Fibroblast of villous mesenchyme (primary cell): ENCODE measurements around the gene CDIP1. TPM values are rescaled to one million over a fixed set of nuclear protein-coding genes. Genes with fewer than 3 reads are reported as not detected.

Experiments used
- DNase-seq: peaks from one replicate; pipeline ENCODE4 v3.0.0-alpha.2; 2010; ENCODE audit warnings: low read depth
- H3K4me3 ChIP-seq: 2 replicates; pipeline ENCODE4 v1.5.1; 2011; ENCODE audit warnings: low read depth, mild to moderate bottlenecking, low read length
- total RNA-seq: library from RNA; depleted of rRNA; stranded (reverse); fragments of >200 nt; gene quantifications from 2 replicates; pipeline ENCODE4 v1.2.3, GENCODE V29; 2012
- TF ChIP-seq, protein P1 (sequence below): IDR thresholded peaks from 2 replicates; pipeline ENCODE4 v1.5.1; 2012; ENCODE audit warnings: low read depth, mild to moderate bottlenecking, low read length; ENCODE audit not compliant: insufficient read depth

Gene CDIP1
- total RNA-seq, 1 donor: 16.8 TPM

DNA sequence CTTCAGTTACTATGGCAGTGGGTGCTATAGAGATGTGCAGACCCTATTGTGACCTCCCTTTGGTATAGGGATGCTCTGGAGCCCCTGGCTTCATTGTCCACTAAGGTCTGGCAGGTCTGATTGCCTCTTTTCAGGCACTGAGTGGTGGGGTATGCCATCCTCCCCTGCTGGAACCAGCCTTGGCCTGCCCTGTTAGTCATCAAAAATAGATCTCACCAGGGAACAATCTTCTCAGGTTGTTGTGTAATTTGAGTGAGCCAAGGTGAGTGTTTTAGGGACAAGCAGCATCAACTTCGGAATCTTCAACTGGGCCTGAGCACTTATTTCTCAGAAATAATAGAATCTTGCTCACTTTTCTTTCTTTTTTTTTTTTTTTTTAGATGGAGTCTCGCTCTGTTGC lies 42.8 kb downstream of the CDIP1 start:
- no peak for DNase-seq

DNA sequence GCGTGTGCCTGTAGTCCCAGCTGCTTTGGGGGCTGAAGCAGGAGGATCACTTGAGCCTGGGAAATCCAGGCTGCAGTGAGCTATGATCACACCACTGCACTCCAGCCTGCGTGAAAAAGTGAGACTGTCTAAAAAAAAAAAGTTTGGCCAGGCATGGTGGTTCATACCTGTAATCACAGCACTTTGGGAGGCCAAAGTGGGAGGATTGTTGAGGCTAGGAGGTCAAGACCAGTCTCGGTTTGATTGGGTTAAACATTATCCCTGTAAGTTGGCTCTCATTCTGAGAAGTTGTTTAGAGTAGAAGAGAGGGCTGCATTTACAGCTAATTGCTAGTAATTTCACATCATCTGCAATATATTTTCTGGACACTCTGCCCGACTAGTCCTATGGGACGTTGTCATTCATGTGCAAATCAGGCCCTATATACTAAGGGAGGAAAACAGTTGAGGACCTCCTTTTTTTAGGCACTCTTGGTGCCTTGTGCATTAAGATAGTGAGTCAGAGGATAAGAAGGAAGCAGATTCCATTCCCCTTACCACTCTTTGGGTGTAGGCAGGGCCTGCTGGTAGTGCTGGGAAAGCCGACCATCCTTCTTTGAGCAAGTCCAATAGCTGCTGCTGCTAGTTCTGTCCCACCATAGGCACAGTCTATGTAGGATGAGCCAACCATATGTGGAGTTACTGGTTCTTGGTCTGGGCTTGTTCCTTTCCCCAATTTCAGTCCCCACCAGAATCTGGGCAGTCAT lies 43.7 kb downstream of the CDIP1 start:
- H3K4me3 ChIP-seq: no peak overlapping the region
- TF ChIP-seq, protein P1, sequence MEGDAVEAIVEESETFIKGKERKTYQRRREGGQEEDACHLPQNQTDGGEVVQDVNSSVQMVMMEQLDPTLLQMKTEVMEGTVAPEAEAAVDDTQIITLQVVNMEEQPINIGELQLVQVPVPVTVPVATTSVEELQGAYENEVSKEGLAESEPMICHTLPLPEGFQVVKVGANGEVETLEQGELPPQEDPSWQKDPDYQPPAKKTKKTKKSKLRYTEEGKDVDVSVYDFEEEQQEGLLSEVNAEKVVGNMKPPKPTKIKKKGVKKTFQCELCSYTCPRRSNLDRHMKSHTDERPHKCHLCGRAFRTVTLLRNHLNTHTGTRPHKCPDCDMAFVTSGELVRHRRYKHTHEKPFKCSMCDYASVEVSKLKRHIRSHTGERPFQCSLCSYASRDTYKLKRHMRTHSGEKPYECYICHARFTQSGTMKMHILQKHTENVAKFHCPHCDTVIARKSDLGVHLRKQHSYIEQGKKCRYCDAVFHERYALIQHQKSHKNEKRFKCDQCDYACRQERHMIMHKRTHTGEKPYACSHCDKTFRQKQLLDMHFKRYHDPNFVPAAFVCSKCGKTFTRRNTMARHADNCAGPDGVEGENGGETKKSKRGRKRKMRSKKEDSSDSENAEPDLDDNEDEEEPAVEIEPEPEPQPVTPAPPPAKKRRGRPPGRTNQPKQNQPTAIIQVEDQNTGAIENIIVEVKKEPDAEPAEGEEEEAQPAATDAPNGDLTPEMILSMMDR: no peak
- peak; percentile 66 for DNase-seq

More for the DNA sequence above, 42.8 kb downstream of the CDIP1 start:
- TF ChIP-seq, protein P1: no peak
- no peak overlapping the region for H3K4me3 ChIP-seq

DNA sequence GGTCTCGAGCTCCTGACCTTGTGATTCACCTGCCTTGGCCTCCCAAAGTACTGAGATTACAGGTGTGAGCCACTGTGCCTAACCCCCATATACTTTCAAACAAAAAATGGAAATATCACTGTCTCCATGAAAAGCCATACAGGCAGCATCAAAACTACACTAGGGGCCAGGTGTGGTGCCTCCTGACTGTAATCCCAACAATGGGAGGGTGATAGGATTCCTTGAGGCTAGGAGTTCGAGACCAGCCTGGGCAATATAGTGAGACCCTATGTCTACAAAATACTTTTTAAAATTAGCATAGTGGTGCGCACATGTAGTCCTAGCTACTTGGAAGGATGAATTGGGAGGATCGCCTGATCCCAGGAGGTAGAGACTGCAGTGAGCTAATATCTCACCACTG lies 46.7 kb downstream of the CDIP1 start:
- H3K4me3 ChIP-seq: no peak overlapping the region
- TF ChIP-seq, protein P1: no peak
- no peak for DNase-seq

DNA sequence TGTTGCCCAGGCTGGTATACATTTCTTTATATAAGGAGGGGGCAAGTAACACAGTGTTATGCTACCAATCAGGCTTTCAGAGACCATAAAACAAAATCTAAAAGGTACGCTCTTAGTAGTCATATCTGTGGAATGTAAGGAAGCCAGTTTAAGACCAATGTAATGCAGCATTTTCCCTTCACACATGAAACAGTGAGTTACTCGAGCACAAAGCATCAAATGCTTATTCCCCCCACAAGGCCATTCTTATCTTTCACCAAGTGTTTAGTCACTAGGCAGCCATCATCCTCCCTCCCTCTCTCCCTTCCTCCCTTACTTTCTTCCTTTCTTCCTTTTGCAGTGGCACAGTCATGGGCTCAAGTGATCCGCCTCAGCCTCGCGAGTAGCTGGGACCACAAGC lies 49.5 kb downstream of the CDIP1 start:
- DNase-seq: peak; percentile 63
- TF ChIP-seq, protein P1: no peak
- H3K4me3 ChIP-seq: no peak overlapping the region

DNA sequence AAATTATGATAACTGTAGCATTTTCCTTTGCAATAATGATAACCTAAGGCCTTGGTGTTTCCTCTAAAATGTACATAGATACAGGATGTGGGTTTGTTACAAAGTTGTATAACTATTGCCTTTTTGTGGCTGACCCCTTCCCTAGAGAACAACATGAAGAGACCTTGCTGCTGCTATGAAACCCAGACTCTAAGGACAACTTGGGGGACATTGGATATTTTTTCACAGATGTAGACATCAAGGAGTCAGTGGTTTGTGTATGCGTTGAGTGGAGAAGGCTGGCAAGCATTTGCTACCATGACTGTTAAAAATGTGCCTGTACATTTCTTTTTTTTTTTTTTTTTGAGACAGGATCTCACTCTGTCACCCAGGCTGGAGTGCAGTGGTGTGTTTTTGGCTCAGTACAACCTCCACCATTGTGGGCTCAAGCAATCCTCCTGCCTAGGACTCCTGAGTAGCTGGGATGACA lies 50.0 kb downstream of the CDIP1 start:
- TF ChIP-seq, protein P1: no peak
- H3K4me3 ChIP-seq: no peak overlapping the region
- DNase-seq: no peak

DNA sequence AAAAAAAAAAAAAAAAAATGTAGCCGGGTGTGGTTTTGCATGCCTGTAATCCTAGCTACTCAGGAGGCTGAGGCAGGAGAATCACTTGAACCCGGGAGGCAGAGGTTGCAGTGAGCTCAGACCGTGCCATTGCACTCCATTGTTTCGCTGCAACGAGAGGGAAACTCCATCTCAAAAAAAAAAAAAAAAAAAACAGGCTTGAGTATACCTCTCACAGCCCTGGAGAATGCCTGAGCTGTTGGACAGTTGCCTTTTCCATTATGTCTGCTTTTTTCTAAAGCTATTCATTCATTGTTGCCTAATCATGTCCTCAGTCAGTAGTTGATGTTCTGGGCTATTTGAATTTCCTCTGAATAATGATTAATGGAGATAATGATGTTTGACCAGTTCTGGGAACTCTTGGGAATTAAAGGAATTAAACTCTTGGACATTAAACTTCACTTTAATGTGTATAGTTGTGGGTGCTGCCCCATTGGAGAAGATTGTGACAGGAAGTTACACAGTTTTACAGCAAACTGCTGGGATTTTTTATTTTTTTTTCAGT lies 50.5 kb downstream of the CDIP1 start:
- DNase-seq: peak; percentile 68
- no peak overlapping the region for H3K4me3 ChIP-seq
- TF ChIP-seq, protein P1: no peak
